ENCODE measurements around the gene MAN2A2. TPM values are rescaled to one million over a fixed set of nuclear protein-coding genes. Genes with fewer than 3 reads are reported as not detected.

The MAN2A2 gene
- total and polyA plus RNA-seq, 2 of the 8 experiments (the other 6 are each of a cell fraction or from before 2014, with no cell fraction given), result 23.1 to 29.7 TPM

DNA sequence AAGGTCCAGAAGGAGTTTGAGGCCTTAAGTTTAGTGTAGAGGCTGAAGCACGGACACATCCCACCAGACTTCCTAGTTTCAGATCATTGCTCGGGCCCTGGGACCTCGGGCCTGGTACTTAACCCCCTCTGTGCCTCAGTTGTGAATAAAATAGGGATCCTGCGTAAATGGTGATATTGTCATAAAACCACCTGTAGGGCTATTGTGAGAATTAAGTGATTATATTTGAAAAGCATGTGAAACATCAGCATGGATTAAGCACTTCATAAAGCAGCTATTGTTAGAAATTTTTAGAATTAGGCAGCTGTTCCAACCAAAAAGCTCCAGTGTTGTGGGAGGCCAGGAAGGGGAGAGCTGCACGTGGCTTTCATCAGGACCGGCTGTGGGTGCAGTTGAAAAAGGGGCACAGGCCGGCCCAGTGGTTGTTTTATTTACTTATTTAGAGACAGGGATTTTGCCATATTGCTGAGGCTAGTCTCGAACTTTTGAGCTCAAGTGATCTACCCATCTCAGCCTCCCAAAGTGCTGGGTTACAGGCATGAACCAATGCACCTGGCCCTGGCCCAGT, 56.0 kb downstream of the MAN2A2 start:
- peaks cover 14% of the 10 kb centered on the region; the same call in 1 of the 2 replicates for H3K23me2 ChIP-seq (ENCODE audit: low read depth, low read length)
- no peak overlapping the region for H2BK120ac ChIP-seq (replicated peaks; ENCODE audit: low read depth, low read length)
- no peak overlapping the region for H2AK5ac ChIP-seq (ENCODE audit: low read depth, low read length)
- 92% methylated on average over 8 of the region's 8 CpGs; no CpG with 5 or more reads in 1 of the 2 experiments for WGBS, 2 experiments (ENCODE audit: extremely low coverage in 1 of 2, insufficient coverage in 1 of 2, insufficient read length in 1 of 2, insufficient replicate concordance in 2 of 2, low coverage in 1 of 2, low lambda C conversion rate in 2 of 2, missing lambda C conversion rate in 1 of 2)
- no peak overlapping the region for H3K9ac ChIP-seq (replicated peaks in 1 of 4; ENCODE audit: extremely low read depth in 1 of 4, low read depth in 3 of 4, low read length in 3 of 4)
- peaks cover 3% of the 10 kb centered on the region; the same call in 1 of the 2 replicates for H3K79me1 ChIP-seq (ENCODE audit: low read depth, low read length)
- H2BK5ac ChIP-seq (ENCODE audit: low read depth, low read length), result no peak overlapping the region
- peaks cover 0 to 15% (median 8%) of the 10 kb centered on the region in 4 experiments; a peak in 6 of 7 replicates for H3K4me1 ChIP-seq (replicated peaks in 1 of 4; ENCODE audit: control insufficient read depth in 3 of 4, insufficient read depth in 4 of 4, low read length in 3 of 4)
- no peak overlapping the region for H3K18ac ChIP-seq (ENCODE audit: extremely low read depth, low read length)
- H3K4me3 ChIP-seq (ENCODE audit: extremely low read depth in 1 of 4, insufficient read depth in 2 of 4, low read depth in 3 of 4, low read length in 4 of 4), result no peak overlapping the region
- H2BK20ac ChIP-seq (ENCODE audit: low read length), result no peak overlapping the region
- peaks cover 0 to 6% of the 10 kb centered on the region in 2 experiments; a peak in 1 of 4 replicates for H3K79me2 ChIP-seq (ENCODE audit: control insufficient read depth in 1 of 2, insufficient read depth in 2 of 2, low read length in 2 of 2)
- peaks cover 1 to 5% of the 10 kb centered on the region in 2 experiments for H4K20me1 ChIP-seq (replicated peaks in 1 of 2; ENCODE audit: control insufficient read depth in 1 of 2, insufficient read depth in 2 of 2, low read length in 2 of 2)
- H4K91ac ChIP-seq (replicated peaks; ENCODE audit: insufficient read length, low read length), result no peak overlapping the region
- no peaks in the 10 kb centered on the region for H3K27me3 ChIP-seq (replicated peaks in 1 of 4; ENCODE audit: control insufficient read depth in 3 of 4, extremely low read depth in 1 of 4, insufficient read depth in 3 of 4, low read length in 3 of 4)
- H4K8ac ChIP-seq (ENCODE audit: extremely low read depth, insufficient read depth, low read length), result no peak overlapping the region
- no peak overlapping the region for H3K27ac ChIP-seq (ENCODE audit: low read depth, low read length)
- H3K9me3 ChIP-seq (ENCODE audit: insufficient read depth in 2 of 2, low read depth in 1 of 2, low read length in 1 of 2), result no peaks in the 10 kb centered on the region
- no peak overlapping the region for H3K23ac ChIP-seq (ENCODE audit: insufficient read length)
- no peak overlapping the region for H3K4ac ChIP-seq (replicated peaks; ENCODE audit: insufficient read length, low read depth, low read length)
- CTCF ChIA-PET (ENCODE audit: partially characterized antibody), result interaction anchor here (0.9 to 19.2 kb wide), 6 partner anchors 10 to 314 kb away, joined by 3 to 306 read pairs (median 8); partner anchors contain the start of genes HDDC3 and UNC45A
- DNase-seq (ENCODE audit: low read depth in 1 of 2, low spot score in 2 of 2) (no peak), FAIRE-seq (no peak)
- H3K14ac ChIP-seq (ENCODE audit: insufficient read length), result no peak overlapping the region
- H3K56ac ChIP-seq (replicated peaks; ENCODE audit: insufficient read length, low read depth, low read length), result no peak overlapping the region
- H3K4me2 ChIP-seq (ENCODE audit: insufficient read depth in 1 of 2, low read depth in 2 of 2, low read length in 2 of 2), result no peak overlapping the region
- H2AFZ ChIP-seq (ENCODE audit: low read length), result no peak overlapping the region
- H2BK12ac ChIP-seq (ENCODE audit: low read depth, low read length), result no peak overlapping the region
- no peak overlapping the region for H4K5ac ChIP-seq (ENCODE audit: insufficient read length, low read depth, low read length)
- no peak overlapping the region for H2BK15ac ChIP-seq (ENCODE audit: low read length)
- H3K36me3 ChIP-seq (ENCODE audit: control insufficient read depth in 2 of 4, insufficient read depth in 4 of 4, low read length in 3 of 4), result peaks cover 0 to 30% (median 16%) of the 10 kb centered on the region in 4 experiments; a peak in 6 of 8 replicates
- POLR2A ChIA-PET (ENCODE audit: partially characterized antibody), result interaction anchor here (0.6 to 2.3 kb wide), 4 partner anchors 9 to 290 kb away, joined by 3 to 6 read pairs (median 3); partner anchors contain the start of gene UNC45A
- TF ChIP-seq CHD2 (IDR thresholded peaks at IDR 0.05; ENCODE audit: low read length) (no peak), YY1 (IDR thresholded peaks at IDR 0.05; ENCODE audit: low read depth, low read length) (no peak), POU5F1 (IDR thresholded peaks at IDR 0.05; ENCODE audit: low read depth, low read length) (no peak), RFX5 (IDR thresholded peaks at IDR 0.05; ENCODE audit: borderline replicate concordance, low read depth, low read length) (no peak), CREB1 (IDR thresholded peaks at IDR 0.05) (no peak), TAF1 (IDR thresholded peaks at IDR 0.05; ENCODE audit: low read depth, low read length) (no peak), CHD1 (IDR thresholded peaks at IDR 0.05; ENCODE audit: low read depth, low read length) (no peak), GTF2F1 (IDR thresholded peaks at IDR 0.05; ENCODE audit: borderline replicate concordance, low read depth, low read length) (no peak), BRCA1 (IDR thresholded peaks at IDR 0.05; ENCODE audit: low read depth, low read length) (no peak), EP300 (IDR thresholded peaks at IDR 0.05; ENCODE audit: borderline replicate concordance in 1 of 2, low read depth in 2 of 2, low read length in 2 of 2) (no peak), RBBP5 (IDR thresholded peaks at IDR 0.05; ENCODE audit: borderline replicate concordance, low read depth, low read length) (no peak)
- TF ChIP-seq, protein P1, sequence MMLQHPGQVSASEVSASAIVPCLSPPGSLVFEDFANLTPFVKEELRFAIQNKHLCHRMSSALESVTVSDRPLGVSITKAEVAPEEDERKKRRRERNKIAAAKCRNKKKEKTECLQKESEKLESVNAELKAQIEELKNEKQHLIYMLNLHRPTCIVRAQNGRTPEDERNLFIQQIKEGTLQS (IDR thresholded peaks at IDR 0.05; ENCODE audit: insufficient read depth, low read depth, low read length), result no peak
